Hematopoietic multipotent progenitor cell treated with erythropoietin and hydrocortisone succinate and interleukin-3 and kit ligand, for 15 days (in vitro differentiated cells): ENCODE data around the gene ABCF3.
A peak's percentile ranks its signal among the peaks of the same experiment; 100 is the strongest.
"Not testable (repeated sequence)": the region's sequence is repeated elsewhere in the genome, so short reads cannot be mapped to it uniquely, and the experiment has no call there.

ENCODE experiments used
- DNase-seq: peaks from one replicate; pipeline ENCODE4 v3.0.0-alpha.2; 2015; ENCODE audit warnings: low spot score

The ABCF3 gene, protein sequence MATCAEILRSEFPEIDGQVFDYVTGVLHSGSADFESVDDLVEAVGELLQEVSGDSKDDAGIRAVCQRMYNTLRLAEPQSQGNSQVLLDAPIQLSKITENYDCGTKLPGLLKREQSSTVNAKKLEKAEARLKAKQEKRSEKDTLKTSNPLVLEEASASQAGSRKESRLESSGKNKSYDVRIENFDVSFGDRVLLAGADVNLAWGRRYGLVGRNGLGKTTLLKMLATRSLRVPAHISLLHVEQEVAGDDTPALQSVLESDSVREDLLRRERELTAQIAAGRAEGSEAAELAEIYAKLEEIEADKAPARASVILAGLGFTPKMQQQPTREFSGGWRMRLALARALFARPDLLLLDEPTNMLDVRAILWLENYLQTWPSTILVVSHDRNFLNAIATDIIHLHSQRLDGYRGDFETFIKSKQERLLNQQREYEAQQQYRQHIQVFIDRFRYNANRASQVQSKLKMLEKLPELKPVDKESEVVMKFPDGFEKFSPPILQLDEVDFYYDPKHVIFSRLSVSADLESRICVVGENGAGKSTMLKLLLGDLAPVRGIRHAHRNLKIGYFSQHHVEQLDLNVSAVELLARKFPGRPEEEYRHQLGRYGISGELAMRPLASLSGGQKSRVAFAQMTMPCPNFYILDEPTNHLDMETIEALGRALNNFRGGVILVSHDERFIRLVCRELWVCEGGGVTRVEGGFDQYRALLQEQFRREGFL

DNA sequence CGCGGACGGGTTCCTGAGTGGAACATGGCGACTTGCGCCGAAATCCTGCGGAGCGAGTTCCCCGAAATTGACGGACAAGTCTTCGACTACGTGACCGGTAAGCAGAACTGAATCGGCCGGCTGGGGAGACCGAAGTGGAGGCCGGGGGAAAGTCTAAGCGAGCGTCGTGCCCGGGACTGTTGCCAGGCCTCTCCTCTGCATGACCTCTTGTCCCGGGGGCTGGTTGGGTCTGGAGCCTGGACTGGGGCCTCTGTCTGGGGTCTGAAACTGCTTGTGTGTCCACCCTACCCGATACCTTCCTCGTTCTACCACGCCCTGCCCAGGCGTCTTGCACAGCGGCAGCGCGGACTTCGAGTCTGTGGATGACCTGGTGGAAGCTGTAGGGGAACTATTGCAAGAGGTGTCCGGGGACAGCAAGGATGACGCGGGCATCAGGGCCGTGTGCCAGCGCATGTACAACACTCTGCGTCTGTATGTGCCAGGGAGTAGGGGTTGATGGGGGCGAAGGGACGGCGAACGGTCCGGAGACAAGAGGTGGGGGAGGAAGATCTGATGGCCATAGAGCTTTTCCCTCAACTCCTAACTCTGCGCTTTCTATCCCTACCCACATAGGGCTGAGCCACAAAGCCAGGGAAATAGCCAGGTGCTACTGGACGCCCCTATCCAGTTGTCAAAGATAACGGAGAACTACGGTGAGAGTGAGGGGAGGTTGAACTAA, at the start of gene ABCF3:
TSS of gene ABCF3 (plus strand) at position 16 of the 718 bp plus-strand sequence. CDS start at position 25, 9 bp downstream.
- DNase-seq: peak; percentile 56

DNA sequence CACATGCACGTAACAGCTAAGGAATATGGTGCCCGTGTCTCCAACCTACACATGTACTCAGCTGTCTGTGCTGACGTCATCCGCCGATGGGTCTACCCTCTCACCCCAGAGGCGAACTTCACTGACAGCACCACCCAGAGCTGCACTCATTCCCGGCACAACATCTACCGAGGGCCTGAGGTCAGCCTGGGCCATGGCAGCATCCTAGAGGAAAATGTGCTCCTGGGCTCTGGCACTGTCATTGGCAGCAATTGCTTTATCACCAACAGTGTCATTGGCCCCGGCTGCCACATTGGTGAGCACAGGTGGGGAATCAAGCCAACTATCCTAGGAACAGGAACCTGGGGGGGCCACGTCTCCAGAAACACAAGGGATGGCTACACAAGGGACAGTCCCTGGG, 45.6 kb upstream of the ABCF3 start:
- no peak for DNase-seq

DNA sequence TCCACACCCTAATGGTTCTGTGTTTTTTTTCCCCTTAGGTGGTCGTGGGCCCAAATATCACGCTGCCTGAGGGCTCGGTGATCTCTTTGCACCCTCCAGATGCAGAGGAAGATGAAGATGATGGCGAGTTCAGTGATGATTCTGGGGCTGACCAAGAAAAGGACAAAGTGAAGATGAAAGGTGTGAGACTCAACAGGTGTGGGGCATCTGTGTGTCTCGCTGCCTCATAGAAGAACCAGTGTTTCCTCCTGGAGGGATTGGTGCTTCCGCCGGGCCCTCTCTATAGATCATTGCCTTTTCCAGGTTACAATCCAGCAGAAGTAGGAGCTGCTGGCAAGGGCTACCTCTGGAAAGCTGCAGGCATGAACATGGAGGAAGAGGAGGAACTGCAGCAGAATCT, 43.8 kb upstream of the ABCF3 start:
- no peak for DNase-seq

DNA sequence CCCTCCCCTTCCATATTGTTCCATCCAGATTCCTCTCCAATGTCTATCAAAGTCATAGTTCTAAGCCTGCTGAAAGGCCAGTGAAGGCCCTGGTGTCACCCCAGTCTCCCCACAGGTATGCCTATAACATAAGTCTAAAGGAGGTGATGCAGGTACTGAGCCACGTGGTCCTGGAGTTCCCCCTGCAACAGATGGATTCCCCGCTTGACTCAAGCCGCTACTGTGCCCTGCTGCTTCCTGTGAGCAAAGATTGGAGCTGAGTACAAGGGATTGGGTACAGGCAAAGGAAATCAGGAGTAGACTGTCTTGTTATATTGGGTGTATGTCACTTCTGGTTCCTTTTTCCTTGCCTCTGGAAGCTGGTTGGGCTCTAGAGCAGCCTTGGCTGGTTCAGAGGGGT, 42.7 kb upstream of the ABCF3 start:
- no peak for DNase-seq

DNA sequence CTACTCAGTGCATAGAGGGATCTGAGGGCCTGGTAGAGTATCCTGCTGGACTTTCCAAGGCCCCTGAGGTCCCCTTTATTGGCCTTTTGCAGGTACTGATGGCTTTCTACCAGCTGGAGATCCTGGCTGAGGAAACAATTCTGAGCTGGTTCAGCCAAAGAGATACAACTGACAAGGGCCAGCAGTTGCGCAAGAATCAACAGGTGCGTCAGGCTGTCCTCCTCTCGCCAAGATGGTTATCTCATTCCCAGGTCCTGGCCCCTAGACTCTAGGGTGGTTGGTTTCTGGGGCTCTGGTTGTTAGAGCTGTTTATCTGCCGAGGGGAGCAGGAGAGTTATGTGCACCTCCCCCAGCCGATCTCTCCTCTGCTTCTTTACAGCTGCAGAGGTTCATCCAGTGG, 41.5 kb upstream of the ABCF3 start:
- no peak for DNase-seq

DNA sequence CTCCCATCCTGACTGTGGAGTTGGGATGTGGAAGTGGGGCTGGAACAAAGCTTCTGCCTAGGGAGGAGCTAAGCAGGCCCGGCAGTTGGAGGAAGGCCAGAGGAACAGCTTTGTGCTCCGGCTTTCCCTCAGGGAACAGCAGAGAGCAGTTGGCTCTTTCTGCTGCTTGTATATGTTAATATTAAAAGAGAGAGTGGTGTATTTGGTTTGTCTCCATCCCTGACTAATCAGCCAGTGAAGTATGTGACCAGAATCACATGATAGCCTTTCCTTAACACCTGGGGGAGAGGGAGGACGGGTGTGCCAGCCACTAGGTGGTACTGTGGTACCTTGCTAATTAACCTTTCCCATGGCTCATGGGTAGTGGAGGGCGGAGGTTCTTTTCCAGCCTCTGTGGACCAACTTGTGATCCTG, 40.9 kb upstream of the ABCF3 start:
- DNase-seq: peak; percentile 60

DNA sequence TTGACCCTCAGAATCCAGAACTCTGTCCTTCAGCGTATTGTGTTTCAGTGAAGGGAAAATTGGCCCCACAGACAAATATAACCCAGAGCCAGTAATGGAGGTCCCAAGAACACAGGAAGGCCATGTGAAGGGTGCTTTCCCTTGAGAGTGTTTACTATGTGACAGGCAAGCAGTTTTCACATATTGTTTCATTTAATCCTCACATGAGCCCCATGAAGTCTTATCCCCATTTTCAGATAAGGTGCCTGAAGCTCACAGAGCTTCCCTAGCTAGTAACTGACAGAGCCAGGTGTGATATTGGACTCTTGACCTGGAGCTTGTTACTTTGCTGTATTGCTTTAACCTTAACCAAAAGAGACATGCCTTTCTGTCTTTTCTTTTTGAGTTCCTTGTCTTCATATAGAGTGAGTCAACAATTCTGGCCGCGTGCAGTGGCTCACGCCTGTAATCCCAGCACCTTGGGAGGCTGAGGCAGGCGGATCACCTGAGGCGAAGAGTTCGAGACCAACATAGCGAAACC, 40.2 kb upstream of the ABCF3 start:
- DNase-seq: no peak

DNA sequence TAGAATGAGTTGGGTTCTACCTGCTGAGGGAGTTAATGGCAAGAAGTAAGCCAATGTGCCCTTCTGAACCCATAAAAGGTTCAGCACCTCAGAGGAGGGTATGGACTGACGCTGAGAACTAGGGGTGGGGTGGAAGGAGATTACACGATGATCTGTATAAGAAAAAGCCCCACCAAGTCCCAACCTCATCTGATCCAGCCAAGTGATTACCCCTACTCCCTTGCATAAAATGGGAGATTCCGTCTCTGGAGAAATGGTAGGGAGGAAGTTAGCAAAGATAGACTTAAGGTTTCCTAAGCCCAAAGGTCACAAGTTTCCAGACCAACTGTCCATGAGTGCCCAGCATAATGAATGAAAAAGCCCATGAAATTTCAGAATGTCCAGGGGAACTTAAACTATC, 37.9 kb upstream of the ABCF3 start:
- no peak for DNase-seq

DNA sequence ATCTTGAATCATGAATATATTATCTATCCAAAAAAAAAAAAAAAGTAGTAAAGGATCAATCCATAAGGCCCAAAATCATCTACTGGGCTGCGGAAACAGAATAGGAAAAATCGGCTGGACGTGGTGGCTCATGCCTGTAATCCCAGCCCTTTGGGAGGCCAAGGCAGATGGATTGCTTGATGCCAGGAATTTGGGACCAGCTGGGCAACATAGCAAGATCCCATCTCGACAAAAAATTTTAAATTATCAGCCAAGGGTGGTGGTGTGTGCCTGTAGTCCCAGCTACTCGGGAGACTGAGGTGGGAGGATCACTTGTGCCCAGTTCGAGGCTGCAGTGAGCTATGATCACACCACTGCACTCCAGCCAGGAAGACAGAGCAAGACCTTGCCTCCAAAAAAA, 36.9 kb upstream of the ABCF3 start:
- DNase-seq: no peak

DNA sequence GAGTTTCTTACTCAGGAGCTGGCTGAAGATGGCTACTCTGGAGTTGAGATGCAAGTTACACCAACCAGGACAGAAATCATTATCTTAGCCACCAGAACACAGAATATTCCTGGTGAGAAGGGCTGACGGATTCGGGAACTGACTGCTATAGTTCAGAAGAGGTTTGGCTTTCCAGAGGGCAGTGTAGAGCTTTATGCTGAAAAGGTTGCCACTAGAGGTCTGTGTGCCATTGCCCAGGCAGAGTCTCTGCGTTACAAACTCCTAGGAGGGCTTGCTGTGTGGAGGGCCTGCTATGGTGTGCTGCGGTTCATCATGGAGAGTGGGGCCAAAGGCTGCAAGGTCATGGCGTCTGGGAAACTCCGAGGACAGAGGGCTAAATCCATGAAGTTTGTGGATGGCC, 36.2 kb upstream of the ABCF3 start:
- DNase-seq: not testable (repeated sequence)

DNA sequence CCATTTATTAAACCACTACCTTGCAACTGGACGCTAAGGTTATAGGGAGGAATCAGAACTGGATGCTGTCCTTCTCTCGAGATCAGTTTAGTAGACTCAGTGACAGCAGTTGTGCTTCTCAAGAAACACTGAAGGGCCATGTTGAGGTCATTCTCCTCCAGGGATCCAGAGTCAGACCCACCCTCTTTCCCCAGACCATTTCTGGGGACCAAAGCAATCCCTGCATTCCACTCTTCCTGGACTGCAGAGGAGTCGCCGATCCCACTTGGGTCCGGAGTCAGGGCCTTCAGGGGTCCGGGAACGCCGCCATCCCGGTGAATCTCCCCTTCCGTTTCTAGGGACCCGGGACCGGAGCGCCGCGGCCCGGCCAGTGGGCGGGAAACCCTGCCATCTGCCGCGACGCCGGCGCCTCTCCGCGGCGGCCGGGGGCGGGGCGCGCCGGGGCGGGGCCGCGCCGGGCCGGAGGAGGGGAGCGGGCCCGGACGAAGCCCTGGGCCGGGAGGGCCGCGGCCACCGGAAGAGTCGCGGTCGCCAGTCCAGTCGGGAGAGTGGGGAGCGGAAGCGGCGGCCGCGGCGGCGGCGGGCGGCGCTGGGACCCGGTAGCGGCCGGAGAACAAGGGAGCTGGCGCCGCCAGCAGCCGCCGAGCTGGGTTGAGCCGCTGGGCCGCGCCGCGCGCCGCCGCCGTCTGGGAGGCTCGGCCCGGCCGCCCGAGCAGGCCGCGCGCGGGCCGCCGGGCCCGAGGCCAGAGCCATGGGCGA, 30.9 kb upstream of the ABCF3 start, which contains the start of gene DVL3:
TSS of gene DVL3 (plus strand) at position 493 of the 759 bp plus-strand sequence. CDS start at position 752, 259 bp downstream.
- peak; percentile 58 for DNase-seq

DNA sequence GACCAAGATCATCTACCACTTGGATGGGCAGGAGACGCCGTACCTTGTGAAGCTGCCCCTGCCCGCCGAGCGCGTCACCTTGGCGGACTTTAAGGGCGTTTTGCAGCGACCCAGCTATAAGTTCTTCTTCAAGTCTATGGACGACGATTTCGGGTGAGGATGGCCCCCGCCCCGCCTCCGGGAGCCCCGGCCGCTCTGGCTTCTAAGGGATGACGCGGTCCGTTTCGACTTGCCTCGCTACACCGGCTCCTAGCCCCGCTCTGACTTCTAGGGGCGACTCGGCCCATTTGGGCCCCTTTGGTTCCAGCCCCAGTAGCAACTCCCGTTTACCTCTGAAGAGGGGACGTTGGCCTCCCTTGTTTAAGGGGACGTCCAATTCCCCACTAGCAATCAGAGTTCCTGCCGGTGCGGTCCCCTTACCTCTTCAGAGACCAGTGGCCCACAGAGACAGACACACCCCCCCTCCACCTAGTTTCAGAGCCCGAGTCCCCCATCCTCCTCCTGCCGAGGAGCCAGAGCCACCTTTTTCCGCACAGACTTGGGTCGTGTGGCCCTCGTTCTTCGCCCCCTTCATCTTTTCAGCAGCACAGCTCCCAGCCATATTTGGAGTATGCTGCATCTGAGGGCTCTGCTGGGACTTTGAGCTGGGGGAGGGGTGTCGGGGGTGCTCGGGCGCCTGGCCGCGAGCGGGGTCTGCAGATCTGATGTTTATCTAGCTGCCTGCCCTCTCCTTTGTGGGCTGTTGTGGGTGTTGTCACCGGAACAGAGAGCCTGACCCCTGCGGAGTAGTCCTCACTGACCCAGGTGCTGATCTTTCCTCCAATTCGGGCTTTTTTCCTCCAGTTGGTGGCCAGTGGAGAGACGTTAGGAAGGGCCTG, 30.1 kb upstream of the ABCF3 start:
- DNase-seq: peak; percentile 54

DNA sequence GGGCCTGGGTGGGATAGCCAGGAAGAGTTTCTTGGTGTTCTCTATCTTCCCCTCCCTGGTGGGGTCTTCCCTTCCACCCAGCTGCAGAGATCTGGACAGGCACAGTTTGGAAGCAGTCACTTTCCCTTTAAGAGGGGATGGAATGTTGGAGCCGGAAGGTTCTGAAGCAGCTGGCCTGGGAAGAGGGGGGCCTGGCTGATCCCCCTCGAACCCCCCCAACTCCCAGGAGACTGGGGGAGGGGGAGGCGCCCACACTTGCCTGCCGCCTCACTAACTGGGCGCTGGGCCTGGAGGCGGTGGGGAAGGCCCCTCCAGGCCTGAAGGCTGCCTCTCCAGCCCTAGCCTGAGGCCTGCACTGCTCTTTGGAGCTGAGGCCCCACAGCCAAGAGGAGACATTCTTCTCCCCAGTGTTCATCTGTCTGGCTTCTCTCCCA, 29.5 kb upstream of the ABCF3 start:
- DNase-seq: no peak

DNA sequence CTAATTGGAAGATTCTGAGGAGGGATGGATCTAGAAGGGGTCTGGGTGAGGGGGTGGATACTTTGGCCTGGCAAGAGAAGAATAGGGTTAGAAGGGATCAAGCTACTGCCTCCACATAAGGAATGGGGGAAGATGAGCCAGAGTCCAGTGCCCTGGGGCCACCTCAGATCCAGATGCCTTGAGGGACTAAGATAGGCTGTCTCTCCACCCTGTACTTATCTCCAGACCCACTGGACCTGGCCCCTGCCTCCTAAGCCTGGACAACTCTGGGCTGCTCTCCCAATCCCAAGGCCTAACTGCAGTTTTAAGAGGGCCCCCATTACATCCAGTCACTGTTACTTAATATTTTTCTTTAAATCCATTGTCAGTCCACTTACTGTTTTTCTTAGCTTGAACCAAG, 28.8 kb upstream of the ABCF3 start:
- no peak for DNase-seq

DNA sequence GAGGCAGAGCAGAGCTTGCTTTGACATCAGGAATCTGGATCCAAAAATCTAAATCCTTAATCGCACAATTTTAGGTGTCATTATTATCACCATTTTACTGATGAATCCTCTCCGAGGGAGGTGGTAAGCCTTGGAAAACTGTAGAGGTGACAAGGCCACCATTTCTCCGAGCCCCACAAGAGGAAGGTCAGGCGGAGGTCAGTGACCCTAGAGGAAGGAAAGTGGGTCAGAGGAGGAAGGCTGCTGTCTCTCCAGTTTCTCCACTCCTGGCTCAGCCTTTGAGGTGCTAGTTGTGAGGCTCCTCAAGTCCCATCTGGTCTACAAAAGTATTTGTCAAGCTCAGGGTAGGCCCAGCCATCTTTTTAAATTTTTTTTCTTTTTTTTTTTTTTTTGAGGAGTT, 27.6 kb upstream of the ABCF3 start:
- DNase-seq: no peak

DNA sequence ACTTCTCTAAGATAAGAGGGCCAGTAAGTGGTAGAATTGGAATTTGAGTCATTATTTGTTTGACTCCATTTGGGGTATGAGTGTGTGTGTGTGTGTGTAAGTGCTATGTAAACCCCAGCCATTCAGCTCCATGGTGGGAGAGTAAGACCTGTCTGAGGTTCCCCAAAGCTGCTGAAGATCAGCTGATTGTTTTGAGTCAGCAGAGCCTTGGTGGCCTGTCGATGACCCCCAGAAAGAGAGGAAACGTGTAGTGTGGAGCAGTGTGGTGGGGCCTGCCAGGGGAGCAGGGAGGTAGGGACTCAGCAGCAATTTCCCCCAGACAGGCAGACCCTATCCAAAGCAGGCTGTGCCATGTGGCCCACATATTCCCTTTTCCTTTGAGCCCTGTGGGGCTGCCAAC, 25.5 kb upstream of the ABCF3 start:
- DNase-seq: no peak

DNA sequence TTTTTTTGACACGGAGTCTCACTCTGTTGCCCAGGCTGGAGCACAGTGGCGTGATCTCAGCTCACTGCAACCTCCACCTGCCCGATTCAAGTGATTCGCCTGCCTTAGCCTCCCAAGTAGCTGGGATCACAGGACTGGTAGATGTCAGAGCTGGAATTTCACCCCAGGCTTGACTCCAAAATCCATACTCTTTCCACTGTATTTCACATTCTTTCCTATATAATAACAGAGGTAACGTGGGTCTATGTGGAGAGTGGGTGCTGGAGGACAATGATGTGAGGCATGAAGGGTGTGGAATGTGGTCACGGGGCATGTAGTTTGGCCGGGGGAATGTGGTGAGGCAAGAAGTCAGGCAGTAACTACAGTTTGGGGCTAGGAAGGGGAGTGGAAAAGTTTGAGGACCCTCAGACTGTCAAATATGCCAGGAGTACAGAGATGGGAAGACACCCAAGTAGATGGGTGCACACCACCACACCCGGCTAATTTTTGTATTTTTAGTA, 23.4 kb upstream of the ABCF3 start:
- not testable (repeated sequence) for DNase-seq

DNA sequence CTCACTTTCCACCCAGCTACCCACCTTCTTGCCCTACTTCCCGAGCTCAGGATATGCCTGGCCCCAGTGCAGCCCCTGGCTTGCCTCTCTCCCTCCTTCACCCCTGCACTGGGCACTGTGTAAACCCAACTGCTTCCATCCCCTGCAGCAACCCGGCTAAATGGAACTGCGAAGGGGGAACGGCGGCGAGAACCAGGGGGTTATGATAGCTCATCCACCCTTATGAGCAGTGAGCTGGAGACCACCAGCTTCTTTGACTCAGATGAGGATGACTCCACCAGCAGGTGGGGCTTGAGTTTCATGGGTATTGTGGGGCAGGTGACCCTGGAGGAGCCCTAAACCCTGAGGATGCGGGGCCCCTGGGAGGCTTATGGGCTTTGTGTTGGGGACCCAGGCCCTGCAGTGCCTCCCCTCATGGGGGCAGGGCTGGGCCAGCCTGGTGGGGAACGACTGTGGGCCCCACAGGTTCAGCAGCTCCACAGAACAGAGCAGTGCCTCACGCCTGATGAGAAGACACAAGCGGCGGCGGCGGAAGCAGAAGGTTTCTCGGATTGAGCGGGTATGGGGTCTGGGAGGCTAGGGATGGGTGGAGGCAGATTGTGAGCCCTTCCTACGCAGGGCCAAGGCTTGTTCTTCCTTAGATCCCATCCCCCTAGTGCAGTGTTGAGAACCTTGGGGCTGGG, 21.2 kb upstream of the ABCF3 start:
- DNase-seq: no peak

DNA sequence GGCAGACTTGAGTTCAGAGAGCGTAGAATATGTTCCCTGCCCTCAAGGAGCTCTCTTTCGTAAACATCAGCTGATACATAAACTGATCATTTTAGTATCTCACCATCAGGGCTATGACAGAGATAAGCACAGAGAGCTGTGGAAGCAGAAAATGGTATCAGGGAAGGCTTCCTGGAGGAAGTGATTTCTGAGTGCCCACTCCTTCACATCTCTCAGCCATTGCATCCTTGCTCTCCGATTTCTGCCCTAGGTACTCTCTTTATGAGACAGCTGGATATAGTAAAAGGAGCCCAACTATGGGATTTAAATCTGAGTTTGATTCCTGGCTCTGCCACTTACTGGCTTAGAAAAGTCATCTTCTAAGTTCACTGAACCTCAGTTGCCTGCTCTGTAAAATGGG, 20.5 kb upstream of the ABCF3 start:
- DNase-seq: no peak

DNA sequence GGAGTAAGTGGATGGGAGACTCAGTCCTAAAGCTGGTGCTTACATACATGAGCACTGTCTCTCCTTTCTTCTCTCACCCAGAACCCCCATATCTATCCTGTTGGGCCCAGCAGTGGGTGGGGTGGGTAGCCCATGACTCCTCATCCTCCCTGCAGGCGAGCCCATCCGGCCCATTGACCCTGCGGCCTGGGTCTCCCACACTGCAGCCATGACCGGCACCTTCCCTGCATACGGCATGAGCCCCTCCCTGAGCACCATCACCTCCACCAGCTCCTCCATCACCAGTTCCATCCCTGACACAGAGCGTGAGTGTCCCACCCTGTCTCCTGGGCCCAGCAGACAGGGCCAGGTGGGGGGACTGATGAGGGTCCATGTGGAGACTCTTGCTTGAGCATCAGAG, 19.3 kb upstream of the ABCF3 start:
- no peak for DNase-seq
